Measurements from ENCODE around the gene EDEM1. TPM values are rescaled to one million over a fixed set of nuclear protein-coding genes. Genes with fewer than 3 reads are reported as not detected.

Gene EDEM1
- total RNA-seq, 4 donors from 2014 or later = 17.1 to 58.4 (median 37.7) TPM

GRCh38 chr3:5264896-5265770 lies 77.6 kb downstream of the EDEM1 start:
- no peaks in the 10 kb centered on the region for H3K36me3 ChIP-seq
- H3K27me3 ChIP-seq = no peaks in the 10 kb centered on the region
- no peak for TF ChIP-seq CTCF (IDR thresholded peaks at IDR 0.05)
- TF ChIP-seq POLR2A (IDR thresholded peaks at IDR 0.05) = no peak
- H3K9me3 ChIP-seq = no peaks in the 10 kb centered on the region
- no peak overlapping the region for H3K4me3 ChIP-seq
- intact Hi-C loops (cut with DNase I; ENCODE audit: low total_unique reads) = no loop called here
- no peak for DNase-seq
- H3K27ac ChIP-seq = no peak overlapping the region
- no peaks in the 10 kb centered on the region for H3K4me1 ChIP-seq

- no peaks in the 10 kb centered on the region for H3K9me3 ChIP-seq
- intact Hi-C loops (cut with DNase I; ENCODE audit: low total_unique reads) = no loop called here
Observed at GRCh38 chr3:5267252-5267651, 79.7 kb downstream of the EDEM1 start.

GRCh38 chr3:5267889-5268288 lies 80.4 kb downstream of the EDEM1 start:
- no peak overlapping the region for H3K27ac ChIP-seq
- intact Hi-C loops (cut with DNase I; ENCODE audit: low total_unique reads) = no loop called here
- TF ChIP-seq POLR2A (IDR thresholded peaks at IDR 0.05) = no peak
- TF ChIP-seq CTCF (IDR thresholded peaks at IDR 0.05) = no peak
- H3K4me1 ChIP-seq = no peaks in the 10 kb centered on the region
- H3K36me3 ChIP-seq = no peaks in the 10 kb centered on the region
- no peaks in the 10 kb centered on the region for H3K27me3 ChIP-seq
- no peaks in the 10 kb centered on the region for H3K9me3 ChIP-seq
- no peak overlapping the region for H3K4me3 ChIP-seq
- no peak for DNase-seq

More at GRCh38 chr3:5267252-5267651, 79.7 kb downstream of the EDEM1 start:
- TF ChIP-seq POLR2A (IDR thresholded peaks at IDR 0.05) (no peak), CTCF (IDR thresholded peaks at IDR 0.05) (no peak)
- H3K27ac ChIP-seq = no peak overlapping the region
- no peaks in the 10 kb centered on the region for H3K27me3 ChIP-seq
- H3K4me3 ChIP-seq = no peak overlapping the region
- no peaks in the 10 kb centered on the region for H3K36me3 ChIP-seq
- H3K4me1 ChIP-seq = no peaks in the 10 kb centered on the region
- DNase-seq = no peak

Small RNAs within 50 kb of the gene (microRNA-seq; reads per million reads assigned to microRNA genes)
- not detected for gene MIR4790 (ENCODE audit: borderline microRNAs expressed, borderline replicate concordance)

Small RNAs within 50 kb of the gene (small RNA-seq; reads per million reads assigned to genes)
- gene MIR4790 = not detected
- not detected for gene RN7SL553P

Other genes starting within 250 kb of the EDEM1 start
- 10 to 100 TPM; 11.4 to 84.2 (median 28.1) TPM for gene BHLHE40, start 208.3 kb upstream of the EDEM1 start, total RNA-seq
- gene ARL8B, start 65.4 kb upstream of the EDEM1 start, total RNA-seq = 10 to 100 TPM; 22.8 to 80.2 (median 51.2) TPM

Measured in uterus (tissue), 4 donors.